ENCODE results near the gene SIRPB2.

SIRPB2 gene

DNA sequence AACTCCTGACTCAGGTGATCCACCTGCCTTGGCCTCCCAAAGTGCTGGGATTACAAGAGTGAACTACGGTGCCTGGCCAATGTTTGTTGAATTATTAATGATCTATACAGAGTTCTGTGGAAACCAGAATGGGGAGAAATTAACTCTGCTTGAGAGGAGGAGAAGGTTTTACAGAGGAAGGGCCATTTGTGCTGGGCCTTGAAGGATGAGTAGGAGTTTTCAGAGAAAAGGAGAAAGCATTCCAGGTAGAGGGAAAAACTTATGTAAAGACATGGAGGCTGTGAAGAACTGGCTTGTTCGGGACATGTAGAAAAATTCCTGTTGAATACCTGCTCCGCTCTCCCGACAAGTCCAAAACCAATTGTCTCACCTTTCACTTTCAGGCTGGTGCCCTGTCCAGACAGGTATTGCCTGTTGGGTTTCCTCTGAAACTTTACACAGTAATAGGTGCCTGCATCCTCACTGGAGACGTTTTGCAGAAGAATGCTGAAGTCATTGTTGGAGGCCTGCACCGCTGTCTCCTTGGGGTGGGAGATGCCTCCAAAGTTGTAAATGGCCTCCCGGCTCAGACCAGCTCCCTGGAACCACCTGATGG lies 13.2 kb downstream of the SIRPB2 start:
- Histone ChIP-seq H3K4me1 (ENCODE audit: insufficient read depth, insufficient read length) (peaks cover 2% of the 10 kb centered on the region), H3K36me3 (ENCODE audit: insufficient read depth, insufficient read length, low read length) (no peaks in the 10 kb centered on the region), H3K4me3 (ENCODE audit: insufficient read length, low read depth) (no peak overlapping the region), H3K9ac (ENCODE audit: insufficient read length, low read depth) (no peak overlapping the region), H3K27me3 (ENCODE audit: insufficient read depth, insufficient read length) (peaks cover 6% of the 10 kb centered on the region), H3K9me3 (ENCODE audit: insufficient read depth, low read length) (no peaks in the 10 kb centered on the region)
- TF ChIP-seq ZNF274 (IDR thresholded peaks at IDR 0.05; ENCODE audit: low read depth, low read length) = no peak
- no peak for TF ChIP-seq SUZ12 (IDR thresholded peaks at IDR 0.05; ENCODE audit: extremely low read depth, insufficient read depth, insufficient read length)
- TF ChIP-seq YY1 (IDR thresholded peaks at IDR 0.05; ENCODE audit: insufficient read depth, insufficient read length) = no peak
- DNase-seq (ENCODE audit: low read depth, low spot score) = no peak

DNA sequence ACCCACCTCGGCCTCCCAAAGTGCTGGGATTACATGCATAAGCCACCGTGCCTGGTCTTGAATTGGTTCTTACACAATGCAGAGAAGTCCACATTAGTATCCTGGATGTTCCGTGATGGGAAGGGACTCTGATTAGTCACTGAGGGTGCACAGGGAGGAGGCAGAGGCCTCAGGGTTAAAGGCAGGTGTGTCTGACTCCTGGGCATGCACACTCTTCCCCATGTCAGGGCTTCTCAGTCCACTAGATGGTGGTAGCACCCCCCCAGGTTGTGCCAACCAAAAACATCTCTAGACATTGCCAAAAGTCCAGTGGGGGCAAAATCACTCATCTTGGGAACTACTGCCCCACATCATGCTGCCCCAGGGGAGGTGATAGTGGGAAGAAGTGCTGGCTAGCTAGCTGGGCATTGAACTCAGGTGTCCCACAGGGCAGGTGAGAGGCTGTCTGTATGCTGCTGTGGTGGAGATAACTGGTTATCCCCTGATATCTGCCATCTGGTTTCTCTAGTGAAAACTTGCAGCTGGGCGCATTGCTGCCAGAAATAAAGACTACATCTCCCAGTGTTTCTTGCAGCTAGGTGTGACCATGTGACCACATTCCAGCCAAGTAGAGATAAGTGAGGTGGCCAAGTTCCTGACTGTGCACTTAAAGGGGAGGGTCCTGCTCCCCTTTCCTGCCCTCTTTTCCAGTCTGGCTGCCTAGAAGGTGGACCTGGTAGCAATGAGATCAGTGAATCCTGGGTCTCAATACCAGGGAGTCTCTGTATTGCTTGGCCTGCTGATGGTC lies 16.2 kb downstream of the SIRPB2 start:
- DNase-seq (ENCODE audit: low read depth, low spot score) = no peak
- TF ChIP-seq YY1 (IDR thresholded peaks at IDR 0.05; ENCODE audit: insufficient read depth, insufficient read length) (no peak), SUZ12 (IDR thresholded peaks at IDR 0.05; ENCODE audit: extremely low read depth, insufficient read depth, insufficient read length) (no peak), ZNF274 (IDR thresholded peaks at IDR 0.05; ENCODE audit: low read depth, low read length) (no peak)
- Histone ChIP-seq H3K36me3 (ENCODE audit: insufficient read depth, insufficient read length, low read length) (no peaks in the 10 kb centered on the region), H3K4me1 (ENCODE audit: insufficient read depth, insufficient read length) (peaks cover 2% of the 10 kb centered on the region), H3K9ac (ENCODE audit: insufficient read length, low read depth) (no peak overlapping the region), H3K9me3 (ENCODE audit: insufficient read depth, low read length) (no peaks in the 10 kb centered on the region), H3K27me3 (ENCODE audit: insufficient read depth, insufficient read length) (no peaks in the 10 kb centered on the region), H3K4me3 (ENCODE audit: insufficient read length, low read depth) (no peak overlapping the region)

DNA sequence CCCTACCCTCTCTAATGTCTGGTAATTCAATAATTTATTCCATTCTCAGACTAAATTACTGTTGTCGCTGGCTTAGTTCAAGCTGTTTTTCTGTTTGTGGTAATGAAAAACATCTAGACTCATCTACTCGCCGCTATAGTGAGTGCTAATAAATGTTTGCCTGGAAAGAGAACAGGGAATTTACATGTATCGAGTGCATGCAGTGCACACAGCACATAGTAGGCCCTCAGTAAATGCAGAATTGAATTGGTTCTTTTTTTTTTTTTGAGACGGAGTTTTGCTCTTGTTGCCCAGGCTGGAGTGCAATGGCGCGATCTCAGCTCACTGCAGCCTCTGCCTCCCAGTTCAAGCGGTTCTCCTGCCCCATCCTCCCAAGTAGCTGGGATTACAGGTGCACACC lies 16.9 kb downstream of the SIRPB2 start:
- H3K9ac ChIP-seq (ENCODE audit: insufficient read length, low read depth) = no peak overlapping the region
- no peaks in the 10 kb centered on the region for H3K36me3 ChIP-seq (ENCODE audit: insufficient read depth, insufficient read length, low read length)
- H3K27me3 ChIP-seq (ENCODE audit: insufficient read depth, insufficient read length) = no peaks in the 10 kb centered on the region
- TF ChIP-seq SUZ12 (IDR thresholded peaks at IDR 0.05; ENCODE audit: extremely low read depth, insufficient read depth, insufficient read length) (no peak), ZNF274 (IDR thresholded peaks at IDR 0.05; ENCODE audit: low read depth, low read length) (no peak), YY1 (IDR thresholded peaks at IDR 0.05; ENCODE audit: insufficient read depth, insufficient read length) (no peak)
- no peak for DNase-seq (ENCODE audit: low read depth, low spot score)
- no peaks in the 10 kb centered on the region for H3K9me3 ChIP-seq (ENCODE audit: insufficient read depth, low read length)
- peaks cover 2% of the 10 kb centered on the region for H3K4me1 ChIP-seq (ENCODE audit: insufficient read depth, insufficient read length)
- no peak overlapping the region for H3K4me3 ChIP-seq (ENCODE audit: insufficient read length, low read depth)

DNA sequence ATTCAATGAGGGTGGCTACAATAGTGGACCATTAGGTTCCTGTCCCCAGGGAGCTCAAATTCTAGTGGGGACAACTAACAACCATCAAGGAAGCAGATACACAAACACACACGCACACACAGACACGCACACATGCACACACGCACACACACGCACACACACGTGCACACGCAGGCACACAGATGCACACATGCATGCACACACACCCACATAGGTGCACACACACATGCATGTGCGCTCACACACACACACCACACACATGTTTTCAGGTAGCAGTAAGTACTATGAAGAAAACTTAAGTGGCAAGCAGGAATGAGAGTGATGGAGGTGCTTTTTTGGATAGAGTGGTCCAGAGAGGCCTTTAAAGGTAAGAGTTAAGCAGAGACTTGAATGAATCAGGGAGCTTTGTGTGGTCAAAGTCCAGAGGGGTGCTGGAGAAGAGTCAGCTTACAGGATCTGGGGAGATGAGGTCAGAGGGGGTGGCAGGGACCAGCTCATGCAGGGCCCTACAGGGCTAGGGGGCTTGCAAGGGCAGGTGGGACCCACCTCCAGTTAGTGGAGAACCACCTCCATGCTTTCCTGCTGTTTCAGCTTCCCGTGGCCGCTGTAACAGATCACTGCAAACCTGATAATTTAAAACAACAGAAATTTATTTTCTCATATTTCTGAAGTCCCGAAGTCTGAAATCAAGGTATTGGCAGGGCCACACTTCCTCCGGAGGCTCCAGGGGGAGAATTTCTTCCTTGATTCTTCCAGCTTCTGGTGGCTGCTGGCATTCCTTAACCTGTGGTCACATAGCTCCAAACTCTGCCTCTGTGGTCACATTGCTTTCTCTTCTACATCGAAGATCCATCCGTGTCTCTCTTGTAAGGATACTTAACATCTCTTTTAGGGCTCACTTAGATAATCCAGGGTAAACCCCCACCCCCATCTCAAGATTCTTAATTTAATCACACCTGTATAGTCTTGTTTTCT lies 17.7 kb downstream of the SIRPB2 start:
- no peak overlapping the region for H3K4me3 ChIP-seq (ENCODE audit: insufficient read length, low read depth)
- peaks cover under 1% of the 10 kb centered on the region for H3K27me3 ChIP-seq (ENCODE audit: insufficient read depth, insufficient read length)
- no peak for TF ChIP-seq ZNF274 (IDR thresholded peaks at IDR 0.05; ENCODE audit: low read depth, low read length)
- H3K9ac ChIP-seq (ENCODE audit: insufficient read length, low read depth) = no peak overlapping the region
- no peaks in the 10 kb centered on the region for H3K9me3 ChIP-seq (ENCODE audit: insufficient read depth, low read length)
- peaks cover 2% of the 10 kb centered on the region for H3K4me1 ChIP-seq (ENCODE audit: insufficient read depth, insufficient read length)
- H3K36me3 ChIP-seq (ENCODE audit: insufficient read depth, insufficient read length, low read length) = no peaks in the 10 kb centered on the region
- no peak for DNase-seq (ENCODE audit: low read depth, low spot score)

DNA sequence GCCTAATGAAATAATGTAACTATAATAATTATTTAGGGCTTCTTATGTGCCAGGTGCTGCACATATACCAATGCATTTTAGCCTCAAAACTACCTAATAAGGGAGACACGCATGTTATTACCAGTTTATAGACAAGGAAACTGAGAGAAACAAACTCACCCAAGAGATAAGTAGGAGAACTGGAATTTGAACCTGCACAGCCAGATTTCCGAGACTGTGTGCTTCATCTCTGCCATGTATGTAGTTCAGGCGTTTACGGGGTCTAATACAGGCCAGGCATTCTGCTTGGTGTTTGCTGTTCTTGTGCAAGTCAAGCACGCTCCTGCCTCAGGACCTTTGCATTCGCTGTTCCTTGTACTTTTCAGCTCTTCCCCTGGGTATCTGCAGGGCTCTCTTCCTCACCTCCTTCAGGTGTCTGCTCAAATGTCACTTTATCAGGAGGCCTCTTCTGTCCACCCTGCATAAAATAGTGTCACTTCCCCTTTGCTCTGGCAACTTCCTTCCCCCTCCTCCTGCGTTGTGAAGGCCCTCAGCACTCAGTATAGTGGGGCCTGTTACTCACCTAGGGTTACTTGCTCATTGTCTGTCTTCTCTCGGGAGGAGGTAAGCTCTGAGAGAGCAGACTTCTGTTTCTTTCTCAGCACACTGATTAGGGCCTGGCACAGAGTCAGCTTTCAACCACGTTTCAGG lies 18.5 kb downstream of the SIRPB2 start:
- DNase-seq (ENCODE audit: low read depth, low spot score) = no peak
- H3K4me1 ChIP-seq (ENCODE audit: insufficient read depth, insufficient read length) = peaks cover 2% of the 10 kb centered on the region
- no peaks in the 10 kb centered on the region for H3K36me3 ChIP-seq (ENCODE audit: insufficient read depth, insufficient read length, low read length)
- TF ChIP-seq SUZ12 (IDR thresholded peaks at IDR 0.05; ENCODE audit: extremely low read depth, insufficient read depth, insufficient read length) = no peak
- TF ChIP-seq ZNF274 (IDR thresholded peaks at IDR 0.05; ENCODE audit: low read depth, low read length) = no peak
- TF ChIP-seq YY1 (IDR thresholded peaks at IDR 0.05; ENCODE audit: insufficient read depth, insufficient read length) = no peak
- peaks cover 4% of the 10 kb centered on the region for H3K27me3 ChIP-seq (ENCODE audit: insufficient read depth, insufficient read length)
- no peaks in the 10 kb centered on the region for H3K9me3 ChIP-seq (ENCODE audit: insufficient read depth, low read length)
- H3K9ac ChIP-seq (ENCODE audit: insufficient read length, low read depth) = no peak overlapping the region
- H3K4me3 ChIP-seq (ENCODE audit: insufficient read length, low read depth) = no peak overlapping the region

DNA sequence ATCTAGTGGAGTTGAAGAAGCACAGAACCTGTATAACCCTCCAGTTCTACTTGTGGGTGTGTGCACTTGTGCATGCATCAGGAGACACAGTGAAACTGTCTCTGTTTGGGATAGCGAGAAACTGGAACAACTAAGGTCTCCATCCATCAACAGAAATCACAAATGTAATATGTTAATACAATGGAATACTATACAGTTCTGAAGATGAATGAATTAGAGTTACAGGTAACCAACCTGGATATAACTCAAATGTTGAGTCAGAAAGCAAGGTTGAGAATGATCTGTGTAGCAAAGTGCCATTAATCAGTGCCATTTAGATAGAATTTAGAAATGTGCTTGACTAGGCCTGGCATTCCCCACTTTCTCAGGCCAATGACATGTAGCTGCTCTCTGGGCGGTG lies 20.0 kb downstream of the SIRPB2 start:
- DNase-seq (ENCODE audit: low read depth, low spot score) = no peak
- H3K36me3 ChIP-seq (ENCODE audit: insufficient read depth, insufficient read length, low read length) = no peaks in the 10 kb centered on the region
- H3K9me3 ChIP-seq (ENCODE audit: insufficient read depth, low read length) = no peaks in the 10 kb centered on the region
- H3K27me3 ChIP-seq (ENCODE audit: insufficient read depth, insufficient read length) = peaks cover 4% of the 10 kb centered on the region
- H3K4me3 ChIP-seq (ENCODE audit: insufficient read length, low read depth) = no peak overlapping the region
- no peak for TF ChIP-seq YY1 (IDR thresholded peaks at IDR 0.05; ENCODE audit: insufficient read depth, insufficient read length)
- TF ChIP-seq ZNF274 (IDR thresholded peaks at IDR 0.05; ENCODE audit: low read depth, low read length) = no peak
- peaks cover 7% of the 10 kb centered on the region for H3K4me1 ChIP-seq (ENCODE audit: insufficient read depth, insufficient read length)
- H3K9ac ChIP-seq (ENCODE audit: insufficient read length, low read depth) = no peak overlapping the region

All from NT2/D1 (cell line).